Kidney epithelial cell (primary cell): ENCODE measurements around the gene KCNQ2. TPM values are rescaled to one million over a fixed set of nuclear protein-coding genes. Genes with fewer than 3 reads are reported as not detected.

Source experiments
- DNase-seq: peaks from one replicate; pipeline ENCODE4 v3.0.0-alpha.2; 2010; ENCODE audit warnings: low read depth
- H3K27me3 ChIP-seq: 2 replicates; pipeline ENCODE4 v1.6.0; 2011; ENCODE audit warnings: low read length; ENCODE audit not compliant: control insufficient read depth, insufficient read depth
- H3K36me3 ChIP-seq: 2 replicates; pipeline ENCODE4 v1.5.1; 2011; ENCODE audit warnings: low read length; ENCODE audit not compliant: control insufficient read depth, insufficient read depth
- H3K4me3 ChIP-seq: 2 replicates; pipeline ENCODE4 v1.5.1; 2011; ENCODE audit warnings: low read depth, mild to moderate bottlenecking, control low read depth, low read length
- CTCF ChIP-seq: IDR thresholded peaks from 2 replicates; pipeline ENCODE4 v1.5.1; 2011; ENCODE audit warnings: mild to moderate bottlenecking, moderate library complexity, low read length, control low read depth, inconsistent platforms; ENCODE audit not compliant: insufficient read depth, poor library complexity, severe bottlenecking
- total RNA-seq: library from RNA; depleted of rRNA; stranded (reverse); fragments of >200 nt; gene quantifications from 2 replicates; pipeline ENCODE4 v1.2.3, GENCODE V29; 2015

The KCNQ2 gene
- total RNA-seq, 1 donor from 2014 or later, result 0.04 TPM

DNA sequence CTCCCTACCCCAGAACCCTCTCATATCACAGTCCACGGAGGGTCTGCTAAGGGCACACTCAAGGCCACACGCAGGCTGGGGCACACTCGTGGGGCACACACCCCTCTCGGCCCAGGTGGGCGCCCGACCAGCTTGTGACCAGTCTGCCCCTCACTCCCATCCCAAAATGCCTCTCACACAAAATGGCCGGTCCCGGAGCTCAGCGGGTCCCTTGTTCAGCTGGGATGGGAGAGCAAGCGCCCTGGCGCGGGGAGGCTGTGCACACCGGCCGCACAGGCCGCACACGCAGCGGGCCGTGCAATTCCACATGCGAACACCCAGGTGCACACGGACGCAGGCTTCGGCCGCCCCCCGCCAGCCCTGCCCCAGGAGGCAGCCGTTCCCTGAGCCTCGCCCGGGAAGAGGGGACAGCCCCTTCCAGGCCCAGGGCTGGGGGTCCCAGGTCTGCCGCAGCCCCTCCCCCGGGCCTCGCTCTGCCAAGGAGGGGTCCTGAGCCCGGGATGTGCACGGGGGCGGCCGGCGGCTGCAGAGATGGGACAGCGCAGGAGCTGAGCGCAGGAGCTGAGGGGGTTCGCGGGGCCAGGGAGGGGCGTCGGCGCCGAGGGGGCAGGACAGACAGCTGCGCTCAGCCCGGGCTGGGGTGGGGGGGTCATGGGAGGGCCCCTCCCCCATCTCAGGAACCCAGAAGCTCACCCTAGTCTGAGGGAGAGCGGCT, 1.3 kb downstream of the KCNQ2 start:
- TF ChIP-seq CTCF, result no peak
- peaks cover 79% of the 10 kb centered on the region for H3K27me3 ChIP-seq
- no peak for DNase-seq
- no peak overlapping the region for H3K4me3 ChIP-seq
- no peaks in the 10 kb centered on the region for H3K36me3 ChIP-seq

GRCh38 chr20:63470410-63470809, 2.0 kb downstream of the KCNQ2 start:
- peaks cover 80% of the 10 kb centered on the region for H3K27me3 ChIP-seq
- DNase-seq, result no peak
- H3K4me3 ChIP-seq, result no peak overlapping the region
- no peak for TF ChIP-seq CTCF
- H3K36me3 ChIP-seq, result no peaks in the 10 kb centered on the region

DNA sequence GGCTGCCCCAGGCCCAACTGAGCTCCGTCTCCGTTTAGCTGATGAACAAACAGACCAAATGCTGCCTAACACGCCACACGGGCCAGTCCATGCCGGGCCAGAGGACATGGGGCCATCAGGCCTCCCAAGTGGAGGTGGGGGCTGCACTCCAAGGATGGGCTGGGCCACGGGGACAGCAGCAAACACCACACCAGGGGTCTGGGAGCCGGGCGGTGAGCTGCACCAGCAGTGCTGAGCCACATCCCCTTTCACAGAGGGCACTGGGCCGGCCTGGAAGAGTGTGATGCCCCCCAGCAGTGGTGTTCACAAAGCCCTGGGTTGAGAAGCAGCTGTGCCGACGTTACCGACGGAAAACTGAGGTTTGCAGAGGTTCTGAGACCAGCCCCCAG, 2.7 kb downstream of the KCNQ2 start:
- H3K36me3 ChIP-seq, result no peaks in the 10 kb centered on the region
- TF ChIP-seq CTCF, result no peak

DNA sequence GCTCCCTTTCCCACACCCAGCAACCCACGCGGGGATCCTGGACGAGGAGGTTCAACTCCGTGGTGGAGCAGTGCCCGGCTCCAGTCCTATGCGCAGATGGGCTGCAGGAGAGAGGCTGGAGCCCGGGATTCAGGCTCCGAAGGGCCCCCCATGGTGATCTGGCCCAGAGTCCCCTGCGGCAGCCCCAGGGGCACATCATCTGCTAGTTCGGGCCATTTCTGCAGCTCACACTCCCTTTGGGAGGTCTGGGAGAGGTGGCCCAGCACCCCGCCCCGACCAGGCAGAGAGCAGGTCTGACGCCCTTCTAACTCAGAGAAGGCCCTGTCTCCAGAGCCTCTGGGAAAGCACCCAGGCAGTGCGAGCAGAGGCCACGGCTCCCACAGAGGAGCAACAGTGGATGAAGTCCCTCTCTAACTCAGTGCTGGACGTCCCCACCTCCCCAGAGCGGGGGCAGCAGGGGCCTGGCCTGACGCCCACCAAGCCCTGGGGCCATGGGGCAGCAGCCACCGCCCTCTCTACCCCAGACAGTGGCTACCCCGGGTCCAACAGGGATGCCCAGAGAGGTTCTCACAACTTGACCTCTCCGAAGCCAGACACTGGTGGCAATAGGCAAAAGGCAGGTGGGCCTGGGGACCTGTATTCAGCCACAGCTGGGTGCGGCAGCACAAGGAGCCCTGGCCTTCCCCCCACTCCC, 3.3 kb downstream of the KCNQ2 start:
- no peak for DNase-seq
- H3K4me3 ChIP-seq, result no peak overlapping the region
- no peaks in the 10 kb centered on the region for H3K36me3 ChIP-seq
- TF ChIP-seq CTCF, result no peak
- peaks cover 79% of the 10 kb centered on the region for H3K27me3 ChIP-seq

More for the DNA sequence above, 2.7 kb downstream of the KCNQ2 start:
- no peak overlapping the region for H3K4me3 ChIP-seq
- peaks cover 81% of the 10 kb centered on the region for H3K27me3 ChIP-seq
- DNase-seq, result no peak

- no peak for TF ChIP-seq CTCF
These were observed 4.0 kb downstream of the KCNQ2 start for GRCh38 chr20:63468421-63468820.

More at GRCh38 chr20:63468421-63468820, 4.0 kb downstream of the KCNQ2 start:
- Histone ChIP-seq H3K27me3 (peaks cover 79% of the 10 kb centered on the region), H3K36me3 (no peaks in the 10 kb centered on the region), H3K4me3 (no peak overlapping the region)
- no peak for DNase-seq
